H1 (cell line): ENCODE results near the gene MGME1.

ENCODE experiments used
- JUND ChIP-seq: IDR thresholded peaks from 2 replicates; pipeline ENCODE4 v1.6.1; 2011; ENCODE audit warnings: mild to moderate bottlenecking, improper control_type of control experiment, low read length
- POLR2A ChIP-seq, 2 experiments: IDR thresholded peaks; 1 replicate in 1 of 2; 2 replicates in 1 of 2; pipeline ENCODE4 v1.6.1; 2011; ENCODE audit warnings: low read depth in 2 of 2, low read length in 2 of 2, mild to moderate bottlenecking in 2 of 2; ENCODE audit errors: control extremely low read depth in 1 of 2
- TF ChIP-seq, protein P1 (sequence below), 3 experiments: IDR thresholded peaks; 1 replicate in 2 of 3; 2 replicates in 1 of 3; pipeline versions ENCODE4 v1.5.1 to v1.6.1; 2011; ENCODE audit warnings: low read length in 3 of 3, mild to moderate bottlenecking in 3 of 3, inconsistent platforms in 2 of 3, low read depth in 1 of 3, moderate library complexity in 1 of 3; ENCODE audit not compliant: insufficient read depth in 1 of 3; ENCODE audit errors: control extremely low read depth in 1 of 3

DNA sequence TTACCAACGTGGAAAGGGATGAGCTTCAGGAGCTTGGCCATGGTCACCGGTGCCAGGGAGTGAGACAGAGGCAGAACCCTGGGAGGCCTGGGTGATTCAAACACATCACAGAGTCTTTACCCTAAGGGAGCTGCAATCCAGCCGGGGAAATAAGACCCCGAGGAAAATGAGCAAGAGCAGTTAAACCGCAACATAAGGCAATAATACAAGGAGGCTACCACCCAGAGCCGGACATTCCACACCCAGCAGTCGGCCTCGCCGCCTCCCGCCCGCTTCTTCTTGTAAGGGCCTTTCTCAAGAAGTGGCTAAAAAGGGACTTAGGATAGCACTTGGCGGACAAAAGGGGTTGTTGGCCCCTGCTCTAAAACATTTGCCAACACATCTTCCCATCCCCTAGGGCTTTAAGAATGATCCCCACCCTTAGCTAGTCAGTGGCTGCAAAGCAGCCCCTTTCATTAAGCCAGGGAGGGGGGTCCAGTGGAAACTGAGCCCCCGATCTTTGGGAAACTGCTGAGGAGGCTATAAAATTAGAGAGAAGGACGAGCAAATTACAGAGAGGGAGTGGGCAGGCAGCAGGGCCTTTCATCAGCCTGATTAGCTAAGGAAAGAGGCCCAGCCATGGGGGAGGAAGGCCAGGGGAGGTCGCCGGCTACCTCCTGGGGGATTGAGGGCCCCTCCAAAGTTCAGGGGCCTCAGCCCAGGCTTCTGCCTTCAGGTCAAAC, 34.5 kb upstream of the MGME1 start:
- TF ChIP-seq, protein P1, sequence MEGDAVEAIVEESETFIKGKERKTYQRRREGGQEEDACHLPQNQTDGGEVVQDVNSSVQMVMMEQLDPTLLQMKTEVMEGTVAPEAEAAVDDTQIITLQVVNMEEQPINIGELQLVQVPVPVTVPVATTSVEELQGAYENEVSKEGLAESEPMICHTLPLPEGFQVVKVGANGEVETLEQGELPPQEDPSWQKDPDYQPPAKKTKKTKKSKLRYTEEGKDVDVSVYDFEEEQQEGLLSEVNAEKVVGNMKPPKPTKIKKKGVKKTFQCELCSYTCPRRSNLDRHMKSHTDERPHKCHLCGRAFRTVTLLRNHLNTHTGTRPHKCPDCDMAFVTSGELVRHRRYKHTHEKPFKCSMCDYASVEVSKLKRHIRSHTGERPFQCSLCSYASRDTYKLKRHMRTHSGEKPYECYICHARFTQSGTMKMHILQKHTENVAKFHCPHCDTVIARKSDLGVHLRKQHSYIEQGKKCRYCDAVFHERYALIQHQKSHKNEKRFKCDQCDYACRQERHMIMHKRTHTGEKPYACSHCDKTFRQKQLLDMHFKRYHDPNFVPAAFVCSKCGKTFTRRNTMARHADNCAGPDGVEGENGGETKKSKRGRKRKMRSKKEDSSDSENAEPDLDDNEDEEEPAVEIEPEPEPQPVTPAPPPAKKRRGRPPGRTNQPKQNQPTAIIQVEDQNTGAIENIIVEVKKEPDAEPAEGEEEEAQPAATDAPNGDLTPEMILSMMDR (IDR thresholded peaks at IDR 0.05; ENCODE audit: control extremely low read depth in 1 of 3, insufficient read depth in 1 of 3, low read depth in 1 of 3, low read length in 3 of 3) = no peak
- TF ChIP-seq POLR2A (IDR thresholded peaks at IDR 0.05; ENCODE audit: control extremely low read depth in 1 of 2, low read depth in 2 of 2, low read length in 2 of 2) (no peak), JUND (no peak)
